Ovary (tissue), 3 donors: Measurements from ENCODE around the gene EID2.

ENCODE experiments used
- CTCF ChIP-seq, 3 donors: fragments of 450-650 bp in 2 of 3; fragments of 200-600 bp in 1 of 3; IDR thresholded peaks; one replicate each; pipeline versions ENCODE4 v1.5.1 to v1.8.0; 2016 to 2022; ENCODE audit warnings: antibody characterized with exemption in 3 of 3, mild to moderate bottlenecking in 1 of 3
- EP300 ChIP-seq: sonication (generic); formaldehyde crosslinking; IDR thresholded peaks from one replicate; pipeline ENCODE4 v1.6.1; 2017; ENCODE audit warnings: antibody characterized with exemption
- POLR2A ChIP-seq: fragments of 450-650 bp; IDR thresholded peaks from one replicate; pipeline ENCODE4 v1.6.1; 2017; ENCODE audit warnings: antibody characterized with exemption, mild to moderate bottlenecking, moderate library complexity
- donor health status: DM: no; HTN: no; CAD: no.

DNA sequence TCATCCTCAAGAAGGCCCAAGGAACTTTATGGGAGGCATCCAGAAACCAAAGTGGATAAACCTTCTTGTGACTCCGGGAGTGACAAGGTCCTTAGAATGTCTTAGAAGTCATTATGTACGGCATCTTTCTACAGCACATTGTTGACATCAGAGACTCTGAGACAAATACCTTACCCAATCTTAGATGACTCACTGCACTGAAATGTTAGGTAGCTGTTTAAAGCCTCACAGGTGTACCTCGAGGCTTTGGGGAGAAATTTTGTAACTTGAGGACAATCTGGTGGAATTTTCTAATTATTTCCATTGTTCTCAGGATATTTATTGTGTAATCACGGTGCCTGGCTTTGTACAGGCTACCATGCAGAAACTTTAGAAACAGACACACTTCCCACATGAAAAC is 47.5 kb upstream of the EID2 start:
- no peak for TF ChIP-seq POLR2A
- TF ChIP-seq CTCF (IDR thresholded peaks at IDR 0.05), result no peak
- no peak for TF ChIP-seq EP300
